ENCODE measurements around the gene KCP.

Gene KCP

DNA sequence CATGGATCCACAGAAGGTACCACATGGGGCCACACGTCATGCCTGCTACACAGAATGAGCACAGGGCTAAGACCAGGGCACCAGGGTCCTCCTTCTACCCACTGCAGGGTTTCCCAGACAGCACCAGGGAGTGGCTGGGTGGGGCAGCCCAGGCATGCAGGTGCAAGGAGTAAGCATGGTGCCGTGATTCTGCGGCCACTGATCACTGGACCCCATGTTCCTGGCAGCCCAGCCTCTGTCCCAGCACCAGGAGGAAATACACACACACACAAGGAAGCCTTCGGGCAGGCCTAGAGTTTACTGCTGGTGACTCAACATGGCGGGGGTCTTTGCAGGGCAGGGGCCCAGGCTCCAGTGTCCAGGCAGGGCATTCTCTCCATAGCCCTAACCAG lies 33.9 kb downstream of the KCP start:
- Histone ChIP-seq H3K14ac (ENCODE audit: low read length in 2 of 2) (no peak overlapping the region), H3K79me1 (replicated peaks; ENCODE audit: low read length, poor library complexity, severe bottlenecking) (no peaks in the 10 kb centered on the region), H3K4me3 (ENCODE audit: insufficient read depth in 1 of 2, low read depth in 1 of 2, low read length in 2 of 2) (no peak overlapping the region), H4K91ac (ENCODE audit: low read length) (no peak overlapping the region), H2BK12ac (ENCODE audit: low read length in 2 of 2) (no peak overlapping the region), H2BK120ac (ENCODE audit: low read depth, low read length) (no peak overlapping the region), H3K27me3 (ENCODE audit: control insufficient read depth in 1 of 2, insufficient read depth in 1 of 2, low read length in 2 of 2) (peaks cover 15 to 49% of the 10 kb centered on the region in 2 experiments), H3K4ac (ENCODE audit: low read depth in 1 of 2, low read length in 2 of 2) (no peak overlapping the region), H2AFZ (ENCODE audit: low read depth, low read length) (no peak overlapping the region), H3K18ac (ENCODE audit: low read depth in 1 of 2, low read length in 2 of 2) (no peak overlapping the region), H3K4me1 (ENCODE audit: control insufficient read depth, insufficient read depth, low read depth, low read length) (peaks cover 10% of the 10 kb centered on the region), H3K36me3 (ENCODE audit: control insufficient read depth in 1 of 2, insufficient read depth in 2 of 2, low read depth in 1 of 2, low read length in 2 of 2) (peaks cover 0 to 23% of the 10 kb centered on the region in 2 experiments), H2BK15ac (ENCODE audit: low read depth, poor library complexity, severe bottlenecking) (no peak overlapping the region), H3K27ac (ENCODE audit: low read length, poor library complexity, severe bottlenecking) (no peak overlapping the region), H3K23ac (ENCODE audit: low read length in 2 of 2) (no peak overlapping the region), H2BK5ac (ENCODE audit: low read depth, low read length, poor library complexity, severe bottlenecking) (no peak overlapping the region), H3K9ac (ENCODE audit: low read length) (no peak overlapping the region), H3K4me2 (ENCODE audit: low read length, poor library complexity, severe bottlenecking) (no peak overlapping the region), H4K8ac (ENCODE audit: low read length) (no peak overlapping the region), H2AK5ac (ENCODE audit: low read length, severe bottlenecking) (no peak overlapping the region), H3K9me3 (ENCODE audit: control insufficient read depth, low read length) (no peaks in the 10 kb centered on the region)
- 79% methylated on average over 5 of the region's 5 CpGs for WGBS
- no peak for DNase-seq

DNA sequence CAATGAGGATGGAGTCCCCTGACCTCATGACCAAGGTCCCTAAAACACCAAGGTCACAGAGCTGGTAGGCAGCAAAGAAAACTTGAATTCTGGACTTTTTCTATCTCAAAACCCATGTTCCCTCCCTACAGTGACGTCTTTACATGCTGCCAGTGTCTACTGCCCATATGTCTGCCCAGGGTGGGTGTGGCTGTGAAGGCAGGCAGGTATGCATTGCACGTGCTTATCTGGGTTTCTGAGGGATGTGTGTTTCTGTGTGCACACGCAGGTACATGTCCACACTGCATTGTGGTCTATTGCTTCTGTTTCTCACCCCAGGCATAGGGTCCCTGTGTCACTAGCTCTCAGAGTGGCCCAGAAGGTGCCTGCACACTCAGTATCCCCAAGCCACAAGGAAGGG lies 34.4 kb downstream of the KCP start:
- Histone ChIP-seq H3K9me3 (ENCODE audit: control insufficient read depth, low read length) (no peaks in the 10 kb centered on the region), H2BK120ac (ENCODE audit: low read depth, low read length) (no peak overlapping the region), H2BK5ac (ENCODE audit: low read depth, low read length, poor library complexity, severe bottlenecking) (no peak overlapping the region), H3K36me3 (ENCODE audit: control insufficient read depth in 1 of 2, insufficient read depth in 2 of 2, low read depth in 1 of 2, low read length in 2 of 2) (peaks cover 0 to 23% of the 10 kb centered on the region in 2 experiments), H4K8ac (ENCODE audit: low read length) (no peak overlapping the region), H3K27me3 (ENCODE audit: control insufficient read depth in 1 of 2, insufficient read depth in 1 of 2, low read length in 2 of 2) (peaks cover 15 to 49% of the 10 kb centered on the region in 2 experiments), H3K23ac (ENCODE audit: low read length in 2 of 2) (no peak overlapping the region), H3K14ac (ENCODE audit: low read length in 2 of 2) (no peak overlapping the region), H2AFZ (ENCODE audit: low read depth, low read length) (no peak overlapping the region), H3K9ac (ENCODE audit: low read length) (no peak overlapping the region), H3K4me1 (ENCODE audit: control insufficient read depth, insufficient read depth, low read depth, low read length) (peaks cover 10% of the 10 kb centered on the region), H3K18ac (ENCODE audit: low read depth in 1 of 2, low read length in 2 of 2) (no peak overlapping the region), H3K79me1 (replicated peaks; ENCODE audit: low read length, poor library complexity, severe bottlenecking) (no peaks in the 10 kb centered on the region), H3K4me2 (ENCODE audit: low read length, poor library complexity, severe bottlenecking) (no peak overlapping the region), H4K91ac (ENCODE audit: low read length) (no peak overlapping the region), H3K27ac (ENCODE audit: low read length, poor library complexity, severe bottlenecking) (no peak overlapping the region), H2BK12ac (ENCODE audit: low read length in 2 of 2) (no peak overlapping the region), H2BK15ac (ENCODE audit: low read depth, poor library complexity, severe bottlenecking) (no peak overlapping the region), H3K4me3 (ENCODE audit: insufficient read depth in 1 of 2, low read depth in 1 of 2, low read length in 2 of 2) (no peak overlapping the region), H3K4ac (ENCODE audit: low read depth in 1 of 2, low read length in 2 of 2) (no peak overlapping the region), H2AK5ac (ENCODE audit: low read length, severe bottlenecking) (no peak overlapping the region)
- no peak for DNase-seq
- 81% methylated on average over 3 of the region's 3 CpGs for WGBS

DNA sequence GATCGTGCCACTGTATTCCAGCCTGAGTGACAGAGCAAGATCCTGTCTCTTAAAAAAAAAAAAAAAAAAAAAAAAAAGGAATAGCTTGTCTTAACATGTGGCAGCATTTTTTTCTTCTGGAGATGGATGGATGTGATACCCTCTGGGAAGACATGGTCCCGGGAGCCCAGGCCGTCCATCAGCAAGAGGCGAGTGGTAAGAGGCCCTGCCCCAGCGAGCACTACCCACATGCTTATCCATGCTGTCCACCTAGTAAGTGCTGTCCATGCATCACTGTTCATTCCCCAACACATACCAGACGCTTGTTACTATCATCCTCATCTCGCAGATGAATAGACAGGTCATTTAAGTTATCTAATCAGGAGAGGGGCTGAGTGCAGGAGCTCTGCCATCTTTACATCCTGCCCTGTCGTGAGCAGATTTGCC lies 35.0 kb downstream of the KCP start:
- no peaks in the 10 kb centered on the region for H3K79me1 ChIP-seq (replicated peaks; ENCODE audit: low read length, poor library complexity, severe bottlenecking)
- no peak overlapping the region for H3K4ac ChIP-seq (ENCODE audit: low read depth in 1 of 2, low read length in 2 of 2)
- no peak overlapping the region for H2AK5ac ChIP-seq (ENCODE audit: low read length, severe bottlenecking)
- H3K14ac ChIP-seq (ENCODE audit: low read length in 2 of 2), result no peak overlapping the region
- no peak overlapping the region for H3K27ac ChIP-seq (ENCODE audit: low read length, poor library complexity, severe bottlenecking)
- H3K9me3 ChIP-seq (ENCODE audit: control insufficient read depth, low read length), result no peaks in the 10 kb centered on the region
- H3K4me3 ChIP-seq (ENCODE audit: insufficient read depth in 1 of 2, low read depth in 1 of 2, low read length in 2 of 2), result no peak overlapping the region
- H2BK15ac ChIP-seq (ENCODE audit: low read depth, poor library complexity, severe bottlenecking), result no peak overlapping the region
- no peak overlapping the region for H2BK12ac ChIP-seq (ENCODE audit: low read length in 2 of 2)
- no peak overlapping the region for H3K9ac ChIP-seq (ENCODE audit: low read length)
- H2BK120ac ChIP-seq (ENCODE audit: low read depth, low read length), result no peak overlapping the region
- peaks cover 0 to 23% of the 10 kb centered on the region in 2 experiments for H3K36me3 ChIP-seq (ENCODE audit: control insufficient read depth in 1 of 2, insufficient read depth in 2 of 2, low read depth in 1 of 2, low read length in 2 of 2)
- DNase-seq, result no peak
- peaks cover 10% of the 10 kb centered on the region for H3K4me1 ChIP-seq (ENCODE audit: control insufficient read depth, insufficient read depth, low read depth, low read length)
- no peak overlapping the region for H4K8ac ChIP-seq (ENCODE audit: low read length)
- WGBS, result 83% methylated on average over 8 of the region's 8 CpGs
- H2AFZ ChIP-seq (ENCODE audit: low read depth, low read length), result no peak overlapping the region
- H3K4me2 ChIP-seq (ENCODE audit: low read length, poor library complexity, severe bottlenecking), result no peak overlapping the region
- H3K18ac ChIP-seq (ENCODE audit: low read depth in 1 of 2, low read length in 2 of 2), result no peak overlapping the region
- no peak overlapping the region for H2BK5ac ChIP-seq (ENCODE audit: low read depth, low read length, poor library complexity, severe bottlenecking)
- no peak overlapping the region for H3K23ac ChIP-seq (ENCODE audit: low read length in 2 of 2)
- peaks cover 20 to 54% of the 10 kb centered on the region in 2 experiments for H3K27me3 ChIP-seq (ENCODE audit: control insufficient read depth in 1 of 2, insufficient read depth in 1 of 2, low read length in 2 of 2)
- H4K91ac ChIP-seq (ENCODE audit: low read length), result no peak overlapping the region

DNA sequence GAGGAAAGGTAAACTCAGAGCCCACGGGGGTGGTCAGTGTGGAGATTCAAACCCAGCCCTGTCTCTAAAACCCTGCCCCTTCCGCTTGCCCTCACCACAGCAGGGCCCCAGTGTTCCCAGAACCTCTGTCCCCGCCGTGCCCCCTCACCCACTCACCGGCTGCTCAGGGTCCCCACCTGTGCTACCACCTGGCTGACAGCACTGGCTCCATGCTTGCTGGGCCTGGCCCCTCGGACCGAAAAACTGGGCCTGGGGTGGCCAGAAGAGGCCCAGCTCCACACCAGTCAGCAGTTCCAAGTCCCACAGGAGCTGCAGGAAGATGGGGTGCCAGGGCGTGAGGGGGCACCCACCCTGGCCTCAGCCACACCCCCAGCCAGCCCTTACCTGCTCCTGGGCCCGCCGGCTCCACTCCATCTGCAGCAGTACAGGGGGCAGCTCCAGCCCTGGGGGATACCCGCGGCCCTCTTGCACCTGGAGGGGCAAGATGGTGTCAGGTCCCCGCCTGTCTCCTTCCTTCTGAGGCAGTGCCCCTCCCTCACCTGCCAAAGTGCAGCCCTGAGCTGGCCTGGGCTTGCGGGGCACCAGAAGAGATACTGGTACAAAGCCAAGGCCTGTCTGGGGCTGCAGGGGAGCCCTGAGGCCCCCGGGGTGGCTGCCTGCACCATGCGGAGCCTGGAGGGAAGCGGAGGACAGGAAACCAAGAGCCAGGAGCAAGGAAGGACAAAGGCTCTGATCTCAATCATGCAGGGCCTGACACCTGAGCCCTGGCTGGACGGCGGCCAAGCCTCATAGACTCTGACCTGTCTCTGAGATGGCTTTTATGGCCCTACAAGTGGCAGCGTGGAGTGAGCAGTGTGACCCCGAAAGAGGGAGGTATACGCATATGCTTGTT lies 36.1 kb downstream of the KCP start:
- no peaks in the 10 kb centered on the region for H3K79me1 ChIP-seq (replicated peaks; ENCODE audit: low read length, poor library complexity, severe bottlenecking)
- no peak overlapping the region for H3K18ac ChIP-seq (ENCODE audit: low read depth in 1 of 2, low read length in 2 of 2)
- H2BK5ac ChIP-seq (ENCODE audit: low read depth, low read length, poor library complexity, severe bottlenecking), result no peak overlapping the region
- 88% methylated on average over 22 of the region's 22 CpGs for WGBS
- H3K27ac ChIP-seq (ENCODE audit: low read length, poor library complexity, severe bottlenecking), result no peak overlapping the region
- H3K4me3 ChIP-seq (ENCODE audit: insufficient read depth in 1 of 2, low read depth in 1 of 2, low read length in 2 of 2), result no peak overlapping the region
- no peak for DNase-seq
- H4K91ac ChIP-seq (ENCODE audit: low read length), result no peak overlapping the region
- no peaks in the 10 kb centered on the region for H3K9me3 ChIP-seq (ENCODE audit: control insufficient read depth, low read length)
- no peak overlapping the region for H4K8ac ChIP-seq (ENCODE audit: low read length)
- no peak overlapping the region for H2BK12ac ChIP-seq (ENCODE audit: low read length in 2 of 2)
- H3K23ac ChIP-seq (ENCODE audit: low read length in 2 of 2), result no peak overlapping the region
- H3K9ac ChIP-seq (ENCODE audit: low read length), result no peak overlapping the region
- H2AK5ac ChIP-seq (ENCODE audit: low read length, severe bottlenecking), result no peak overlapping the region
- no peak overlapping the region for H2BK120ac ChIP-seq (ENCODE audit: low read depth, low read length)
- no peak overlapping the region for H2BK15ac ChIP-seq (ENCODE audit: low read depth, poor library complexity, severe bottlenecking)
- no peak overlapping the region for H3K14ac ChIP-seq (ENCODE audit: low read length in 2 of 2)
- no peak overlapping the region for H2AFZ ChIP-seq (ENCODE audit: low read depth, low read length)
- peaks cover 0 to 19% of the 10 kb centered on the region in 2 experiments for H3K36me3 ChIP-seq (ENCODE audit: control insufficient read depth in 1 of 2, insufficient read depth in 2 of 2, low read depth in 1 of 2, low read length in 2 of 2)
- peaks cover 26 to 54% of the 10 kb centered on the region in 2 experiments for H3K27me3 ChIP-seq (ENCODE audit: control insufficient read depth in 1 of 2, insufficient read depth in 1 of 2, low read length in 2 of 2)
- peaks cover 7% of the 10 kb centered on the region for H3K4me1 ChIP-seq (ENCODE audit: control insufficient read depth, insufficient read depth, low read depth, low read length)
- no peak overlapping the region for H3K4ac ChIP-seq (ENCODE audit: low read depth in 1 of 2, low read length in 2 of 2)
- H3K4me2 ChIP-seq (ENCODE audit: low read length, poor library complexity, severe bottlenecking), result no peak overlapping the region
